Psoas muscle (tissue), 8 donors: Measurements from ENCODE around the gene THBS2. TPM values are rescaled to one million over a fixed set of nuclear protein-coding genes. Genes with fewer than 3 reads are reported as not detected.

ENCODE experiments used
- ATAC-seq, 4 donors: fragments of 200-7000 bp; cut with Tn5 transposase; one replicate each; pipeline ENCODE4 v1.9.1; 2020; ENCODE audit warnings: moderate library complexity in 3 of 4, mild to moderate bottlenecking in 2 of 4
- DNase-seq, 2 donors: peaks; one replicate each; pipeline ENCODE4 v3.0.0-alpha.2; 2020
- H3K27ac ChIP-seq: fragments of 200-600 bp; one replicate; pipeline ENCODE4 v1.8.0; 2022
- H3K27me3 ChIP-seq, 3 donors: fragments of 200-600 bp in 1 of 3; one replicate each; pipeline versions ENCODE4 v1.6.1 to v1.8.0; 2013 to 2022; ENCODE audit warnings: low read length in 2 of 3, mild to moderate bottlenecking in 2 of 3, moderate library complexity in 1 of 3; ENCODE audit not compliant: insufficient read depth in 3 of 3
- H3K36me3 ChIP-seq, 2 donors: fragments of 200-600 bp in 1 of 2; one replicate each; pipeline versions ENCODE4 v1.6.1 to v1.8.0; 2013 to 2022; ENCODE audit warnings: low read depth in 1 of 2, mild to moderate bottlenecking in 1 of 2, moderate library complexity in 1 of 2; ENCODE audit not compliant: insufficient read depth in 1 of 2
- H3K4me1 ChIP-seq: fragments of 200-600 bp; one replicate; pipeline ENCODE4 v1.8.0; 2022
- H3K4me3 ChIP-seq: fragments of 200-600 bp; one replicate; pipeline ENCODE4 v1.8.0; 2022; ENCODE audit warnings: mild to moderate bottlenecking
- H3K9me3 ChIP-seq: fragments of 200-600 bp; one replicate; pipeline ENCODE4 v1.8.0; 2022
- CTCF ChIP-seq: fragments of 200-600 bp; IDR thresholded peaks from one replicate; pipeline ENCODE4 v1.8.0; 2022; ENCODE audit warnings: antibody characterized with exemption
- WGBS, 3 donors: extraction: QIAGEN DNeasy Blood & Tissue Kit; methylation state at CpG; one replicate each; pipeline versions ENCODE4 v1.1.6 to v1.1.7; 2013; 5-methylcytosine and 5-hydroxymethylcytosine counted together
- intact Hi-C, 2 donors: fragments of 100-400 bp; cut with DNase I; formaldehyde crosslinking; loops; one replicate each; pipeline versions ENCODE4 v1.11.0 to v1.14.2; 2022
- polyA plus RNA-seq, 3 donors: library from polyadenylated mRNA; stranded (reverse); fragments of 200-250 nt; gene quantifications; one replicate each; pipeline ENCODE4 v1.2.3, GENCODE V29; 2013
- total RNA-seq, 4 donors: library from RNA; stranded (reverse); fragmentation: NEBNext Ultra II Directional in 2 of 4; extraction: Animal tissue kit (Norgen Biotek cat#: 25700) in 2 of 4; gene quantifications; one replicate each; pipeline versions ENCODE4 v1.2.1 to v1.2.4, GENCODE V29; 2021 to 2023
- donor health status: healthy with polysubstance abuse.
- donor health status: DM: no; HTN: no; CAD: no; lungs with moderate emphysema.
- donor health status: Bipolar disorder and iron deficiency.
- donor health status: healthy.
- donor health status: DM: yes; HTN: yes; CAD: no.
- donor health status: DM: no; HTN: no; CAD: no.
- donor health status: DM: no; HTN: no; CAD: no.
- donor health status: DM: yes; HTN: yes; CAD: no.

Gene THBS2
- total and polyA plus RNA-seq, 7 donors, result 0.49 to 9.4 (median 1.6) TPM

- no peak for ATAC-seq
- 95 to 97% (median 96%) methylated on average over 23 to 24 of the region's 24 CpGs for WGBS, 3 donors
- Histone ChIP-seq H3K27ac (no peak overlapping the region), H3K27me3 (peaks cover 0 to 5% (median 0%) of the 10 kb centered on the region in 3 donors), H3K36me3 (no peaks in the 10 kb centered on the region), H3K9me3 (no peaks in the 10 kb centered on the region), H3K4me3 (no peak overlapping the region), H3K4me1 (no peaks in the 10 kb centered on the region)
- DNase-seq, result no peak
- TF ChIP-seq CTCF, result no peak
- intact Hi-C loops, result no loop called here
These were observed 31.5 kb downstream of the THBS2 start for GRCh38 chr6:169222126-169222525.

- Histone ChIP-seq H3K4me1 (no peaks in the 10 kb centered on the region), H3K27ac (no peak overlapping the region), H3K36me3 (peaks cover 0 to 7% of the 10 kb centered on the region in 2 donors), H3K9me3 (no peaks in the 10 kb centered on the region), H3K4me3 (no peak overlapping the region), H3K27me3 (no peaks in the 10 kb centered on the region)
- ATAC-seq, result no peak
- no peak for DNase-seq
- 90 to 91% (median 90%) methylated on average over 7 of the region's 7 CpGs for WGBS, 3 donors
- intact Hi-C loops, result no loop called here
- TF ChIP-seq CTCF, result no peak
These were observed 32.4 kb downstream of the THBS2 start for GRCh38 chr6:169221264-169221663.

GRCh38 chr6:169220068-169220964 lies 33.3 kb downstream of the THBS2 start:
- H3K4me1 ChIP-seq, result no peaks in the 10 kb centered on the region
- peaks cover 0 to 13% of the 10 kb centered on the region in 2 donors for H3K36me3 ChIP-seq
- H3K4me3 ChIP-seq, result no peak overlapping the region
- no peak overlapping the region for H3K27ac ChIP-seq
- WGBS, 3 donors, result 77 to 85% (median 78%) methylated on average over 15 of the region's 15 CpGs
- intact Hi-C loops, result no loop called here
- H3K27me3 ChIP-seq, result no peaks in the 10 kb centered on the region
- H3K9me3 ChIP-seq, result no peaks in the 10 kb centered on the region
- ATAC-seq (no peak), DNase-seq (no peak)
- no peak for TF ChIP-seq CTCF

- H3K27me3 ChIP-seq, result no peaks in the 10 kb centered on the region
- WGBS, 3 donors, result 100% methylated on average over 1 of the region's 1 CpG; no CpG with 5 or more reads in 1 of the 3 donors
- H3K4me3 ChIP-seq, result no peak overlapping the region
- no peaks in the 10 kb centered on the region for H3K4me1 ChIP-seq
- ATAC-seq (no peak), DNase-seq (no peak)
- peaks cover 0 to 13% of the 10 kb centered on the region in 2 donors for H3K36me3 ChIP-seq
- H3K9me3 ChIP-seq, result no peaks in the 10 kb centered on the region
- intact Hi-C loops, result no loop called here
- no peak overlapping the region for H3K27ac ChIP-seq
- no peak for TF ChIP-seq CTCF
These were observed 35.7 kb downstream of the THBS2 start for GRCh38 chr6:169217972-169218371.
